ENCODE results near the gene MRPS2.

- TF ChIP-seq RAD21 (IDR thresholded peaks at IDR 0.05; ENCODE audit: low read length) (no peak), POLR2A (IDR thresholded peaks at IDR 0.05; ENCODE audit: low read depth, low read length) (no peak), CEBPB (IDR thresholded peaks at IDR 0.05; ENCODE audit: low read depth, low read length) (no peak), RFX5 (IDR thresholded peaks at IDR 0.05; ENCODE audit: low read depth, low read length) (no peak), MAFK (IDR thresholded peaks at IDR 0.05; ENCODE audit: low read depth, low read length) (no peak), MAZ (IDR thresholded peaks at IDR 0.05; ENCODE audit: borderline replicate concordance, low read depth, low read length) (no peak), ELK1 (IDR thresholded peaks at IDR 0.05; ENCODE audit: borderline replicate concordance, low read depth, low read length) (no peak), MXI1 (IDR thresholded peaks at IDR 0.05; ENCODE audit: borderline replicate concordance, low read depth, low read length) (no peak)
- TF ChIP-seq, protein P1, sequence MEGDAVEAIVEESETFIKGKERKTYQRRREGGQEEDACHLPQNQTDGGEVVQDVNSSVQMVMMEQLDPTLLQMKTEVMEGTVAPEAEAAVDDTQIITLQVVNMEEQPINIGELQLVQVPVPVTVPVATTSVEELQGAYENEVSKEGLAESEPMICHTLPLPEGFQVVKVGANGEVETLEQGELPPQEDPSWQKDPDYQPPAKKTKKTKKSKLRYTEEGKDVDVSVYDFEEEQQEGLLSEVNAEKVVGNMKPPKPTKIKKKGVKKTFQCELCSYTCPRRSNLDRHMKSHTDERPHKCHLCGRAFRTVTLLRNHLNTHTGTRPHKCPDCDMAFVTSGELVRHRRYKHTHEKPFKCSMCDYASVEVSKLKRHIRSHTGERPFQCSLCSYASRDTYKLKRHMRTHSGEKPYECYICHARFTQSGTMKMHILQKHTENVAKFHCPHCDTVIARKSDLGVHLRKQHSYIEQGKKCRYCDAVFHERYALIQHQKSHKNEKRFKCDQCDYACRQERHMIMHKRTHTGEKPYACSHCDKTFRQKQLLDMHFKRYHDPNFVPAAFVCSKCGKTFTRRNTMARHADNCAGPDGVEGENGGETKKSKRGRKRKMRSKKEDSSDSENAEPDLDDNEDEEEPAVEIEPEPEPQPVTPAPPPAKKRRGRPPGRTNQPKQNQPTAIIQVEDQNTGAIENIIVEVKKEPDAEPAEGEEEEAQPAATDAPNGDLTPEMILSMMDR (conservative IDR thresholded peaks at IDR 0.05; ENCODE audit: low read depth, low read length) = no peak
Measured at GRCh38 chr9:135521608-135522095, 21.2 kb downstream of the MRPS2 start.
